KMS-11 (cell line): Measurements from ENCODE around the gene COL15A1.

ENCODE experiments used
- H2AFZ ChIP-seq: fragments of 200-600 bp; sonication (generic); 2 replicates; pipeline ENCODE4 v1.6.1; 2016; ENCODE audit warnings: antibody characterized with exemption, mixed run types, low read depth
- H3K27ac ChIP-seq: fragments of 200-600 bp; sonication (generic); 2 replicates; pipeline ENCODE4 v1.6.1; 2016; ENCODE audit warnings: mild to moderate bottlenecking, mixed run types
- H3K27me3 ChIP-seq: fragments of 200-600 bp; sonication (generic); 2 replicates; pipeline ENCODE4 v1.6.1; 2017; ENCODE audit warnings: mild to moderate bottlenecking, low read depth, mixed run types, moderate library complexity; ENCODE audit not compliant: insufficient read depth
- H3K36me3 ChIP-seq: fragments of 200-600 bp; sonication (generic); 2 replicates; pipeline ENCODE4 v1.6.1; 2017; ENCODE audit warnings: mild to moderate bottlenecking, mixed run types; ENCODE audit not compliant: insufficient read depth
- H3K4me1 ChIP-seq: fragments of 200-600 bp; sonication (generic); 2 replicates; pipeline ENCODE4 v1.6.1; 2016; ENCODE audit warnings: mild to moderate bottlenecking, low read depth, mixed run types; ENCODE audit not compliant: poor library complexity, severe bottlenecking
- H3K4me2 ChIP-seq: fragments of 200-600 bp; sonication (generic); 2 replicates; pipeline ENCODE4 v1.7.0; 2016; ENCODE audit warnings: mild to moderate bottlenecking, mixed run types
- H3K4me3 ChIP-seq: fragments of 200-600 bp; sonication (generic); IDR thresholded peaks from 2 replicates; pipeline ENCODE4 v1.6.1; 2017; ENCODE audit warnings: low read depth, low read length, mixed read lengths; ENCODE audit not compliant: insufficient read depth
- H3K79me2 ChIP-seq: fragments of 200-600 bp; sonication (generic); 2 replicates; pipeline ENCODE4 v1.6.1; 2016; ENCODE audit warnings: low read depth, mixed run types; ENCODE audit not compliant: insufficient read depth
- H3K9ac ChIP-seq: fragments of 200-600 bp; sonication (generic); 2 replicates; pipeline ENCODE4 v1.6.1; 2016; ENCODE audit warnings: mild to moderate bottlenecking, mixed run types
- H4K20me1 ChIP-seq: fragments of 200-600 bp; sonication (generic); 2 replicates; pipeline ENCODE4 v1.6.1; 2016; ENCODE audit warnings: mild to moderate bottlenecking, mixed run types; ENCODE audit not compliant: insufficient read depth
- TF ChIP-seq, protein P1 (sequence below): fragments of 200-600 bp; sonication (generic); conservative IDR thresholded peaks from 2 replicates; pipeline ENCODE4 v1.6.1; 2017; ENCODE audit warnings: low read depth, mild to moderate bottlenecking, antibody characterized with exemption, low read length, moderate library complexity, mixed read lengths

The COL15A1 gene

DNA sequence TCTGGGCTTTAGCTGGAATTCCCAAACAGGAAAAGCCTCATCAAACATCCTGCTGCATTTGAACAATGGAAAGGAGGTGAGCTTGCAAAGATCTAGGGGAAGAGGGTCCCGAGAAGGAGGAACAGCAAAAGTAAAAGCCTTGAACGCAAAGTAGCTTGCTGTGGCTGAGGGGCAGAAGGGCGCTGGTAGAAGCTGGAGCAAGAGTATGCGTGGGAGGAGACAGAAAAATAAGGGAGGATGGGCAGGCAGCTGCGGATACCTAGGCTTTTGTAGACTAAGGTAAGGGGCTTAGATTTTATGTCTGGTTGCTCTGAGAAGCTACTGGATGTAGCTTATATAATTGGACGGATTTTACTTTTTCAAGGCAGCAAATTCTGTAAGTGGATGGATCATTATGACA lies 139.3 kb downstream of the COL15A1 start:
- no peak overlapping the region for H3K27ac ChIP-seq
- H3K4me3 ChIP-seq, result no peak overlapping the region
- H3K4me1 ChIP-seq, result no peaks in the 10 kb centered on the region
- H3K4me2 ChIP-seq, result no peak overlapping the region
- H2AFZ ChIP-seq, result no peak overlapping the region
- TF ChIP-seq, protein P1, sequence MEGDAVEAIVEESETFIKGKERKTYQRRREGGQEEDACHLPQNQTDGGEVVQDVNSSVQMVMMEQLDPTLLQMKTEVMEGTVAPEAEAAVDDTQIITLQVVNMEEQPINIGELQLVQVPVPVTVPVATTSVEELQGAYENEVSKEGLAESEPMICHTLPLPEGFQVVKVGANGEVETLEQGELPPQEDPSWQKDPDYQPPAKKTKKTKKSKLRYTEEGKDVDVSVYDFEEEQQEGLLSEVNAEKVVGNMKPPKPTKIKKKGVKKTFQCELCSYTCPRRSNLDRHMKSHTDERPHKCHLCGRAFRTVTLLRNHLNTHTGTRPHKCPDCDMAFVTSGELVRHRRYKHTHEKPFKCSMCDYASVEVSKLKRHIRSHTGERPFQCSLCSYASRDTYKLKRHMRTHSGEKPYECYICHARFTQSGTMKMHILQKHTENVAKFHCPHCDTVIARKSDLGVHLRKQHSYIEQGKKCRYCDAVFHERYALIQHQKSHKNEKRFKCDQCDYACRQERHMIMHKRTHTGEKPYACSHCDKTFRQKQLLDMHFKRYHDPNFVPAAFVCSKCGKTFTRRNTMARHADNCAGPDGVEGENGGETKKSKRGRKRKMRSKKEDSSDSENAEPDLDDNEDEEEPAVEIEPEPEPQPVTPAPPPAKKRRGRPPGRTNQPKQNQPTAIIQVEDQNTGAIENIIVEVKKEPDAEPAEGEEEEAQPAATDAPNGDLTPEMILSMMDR, result no peak
- H3K79me2 ChIP-seq, result no peaks in the 10 kb centered on the region
- H3K9ac ChIP-seq, result no peak overlapping the region
- H3K27me3 ChIP-seq, result no peaks in the 10 kb centered on the region
- H3K36me3 ChIP-seq, result no peaks in the 10 kb centered on the region
- H4K20me1 ChIP-seq, result no peaks in the 10 kb centered on the region

DNA sequence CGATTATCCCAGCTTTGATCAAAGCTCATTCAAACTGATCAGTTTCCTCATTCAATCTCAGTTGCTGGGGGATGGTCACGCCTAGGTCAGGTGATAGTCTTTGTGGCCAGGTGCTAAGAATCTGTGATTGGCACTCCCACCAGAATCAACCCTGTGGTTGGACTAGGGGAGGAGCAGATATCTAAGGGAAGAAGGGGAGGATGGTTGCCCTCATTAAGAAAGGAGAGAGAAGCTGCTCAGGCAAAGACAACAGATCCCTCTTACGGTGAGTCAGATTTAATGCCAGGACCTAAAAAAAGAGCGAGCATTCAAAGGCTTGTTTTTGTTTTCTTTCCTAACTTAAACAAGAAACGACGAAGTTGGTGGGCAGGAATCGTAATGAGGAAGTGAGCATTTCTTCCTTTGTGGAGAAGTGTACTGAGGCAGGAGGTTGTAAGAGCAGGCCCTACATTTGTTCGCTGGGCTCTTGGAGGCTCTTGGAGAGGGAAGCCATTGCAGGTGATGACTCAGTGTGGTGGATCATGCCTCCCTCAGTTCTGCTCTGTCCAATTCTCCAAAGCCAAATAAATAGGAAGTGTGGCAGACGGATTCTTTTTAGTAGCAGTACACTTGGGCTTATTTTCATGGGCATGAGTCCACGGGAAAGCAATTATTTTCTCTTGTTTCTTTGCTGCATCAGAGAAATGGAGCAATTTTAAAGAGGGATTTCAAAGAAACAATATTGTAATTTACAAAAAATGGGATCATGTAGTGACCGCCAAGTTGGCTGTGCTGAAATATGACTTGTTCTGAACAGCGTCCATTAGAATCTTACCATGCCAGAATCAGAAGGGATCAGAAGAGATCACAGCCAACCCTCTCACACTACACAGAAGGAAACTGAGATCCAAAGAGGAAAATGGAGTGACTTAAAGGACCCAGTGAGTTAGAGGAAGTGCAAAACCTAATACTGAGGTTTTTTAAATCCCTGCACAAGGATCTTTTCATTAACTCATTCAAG lies 142.5 kb downstream of the COL15A1 start:
- no peaks in the 10 kb centered on the region for H3K4me1 ChIP-seq
- no peak overlapping the region for H3K4me3 ChIP-seq
- no peaks in the 10 kb centered on the region for H3K79me2 ChIP-seq
- H3K9ac ChIP-seq, result no peak overlapping the region
- H3K36me3 ChIP-seq, result no peaks in the 10 kb centered on the region
- H4K20me1 ChIP-seq, result no peaks in the 10 kb centered on the region
- H3K27me3 ChIP-seq, result no peaks in the 10 kb centered on the region
- H3K27ac ChIP-seq, result no peak overlapping the region
- TF ChIP-seq, protein P1, result no peak
- no peak overlapping the region for H2AFZ ChIP-seq
- no peak overlapping the region for H3K4me2 ChIP-seq

DNA sequence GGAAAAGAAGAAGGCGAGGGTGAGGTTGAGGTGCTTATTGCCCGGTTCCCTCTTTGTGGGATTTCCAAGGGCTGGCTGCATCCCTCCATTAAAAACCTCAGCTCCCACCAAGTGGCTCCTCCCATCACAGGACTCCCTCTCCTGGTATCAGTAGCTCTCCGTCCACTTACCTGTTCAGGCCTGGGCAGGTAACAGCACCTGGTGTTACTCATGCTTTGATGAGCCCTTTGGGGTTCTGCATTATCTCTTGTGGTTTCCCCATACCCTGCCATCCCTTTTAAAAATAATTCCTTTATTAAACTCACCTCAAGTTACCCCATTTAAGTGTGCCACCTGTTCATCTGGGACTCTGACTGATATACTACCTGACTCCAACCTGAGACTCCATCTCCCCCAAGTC lies 143.8 kb downstream of the COL15A1 start:
- Histone ChIP-seq H3K4me1 (no peaks in the 10 kb centered on the region), H4K20me1 (no peaks in the 10 kb centered on the region), H3K27ac (no peak overlapping the region), H3K4me2 (no peak overlapping the region), H3K79me2 (no peaks in the 10 kb centered on the region), H3K36me3 (no peaks in the 10 kb centered on the region), H3K4me3 (no peak overlapping the region), H3K9ac (no peak overlapping the region), H3K27me3 (no peaks in the 10 kb centered on the region), H2AFZ (no peak overlapping the region)
- TF ChIP-seq, protein P1, result no peak

DNA sequence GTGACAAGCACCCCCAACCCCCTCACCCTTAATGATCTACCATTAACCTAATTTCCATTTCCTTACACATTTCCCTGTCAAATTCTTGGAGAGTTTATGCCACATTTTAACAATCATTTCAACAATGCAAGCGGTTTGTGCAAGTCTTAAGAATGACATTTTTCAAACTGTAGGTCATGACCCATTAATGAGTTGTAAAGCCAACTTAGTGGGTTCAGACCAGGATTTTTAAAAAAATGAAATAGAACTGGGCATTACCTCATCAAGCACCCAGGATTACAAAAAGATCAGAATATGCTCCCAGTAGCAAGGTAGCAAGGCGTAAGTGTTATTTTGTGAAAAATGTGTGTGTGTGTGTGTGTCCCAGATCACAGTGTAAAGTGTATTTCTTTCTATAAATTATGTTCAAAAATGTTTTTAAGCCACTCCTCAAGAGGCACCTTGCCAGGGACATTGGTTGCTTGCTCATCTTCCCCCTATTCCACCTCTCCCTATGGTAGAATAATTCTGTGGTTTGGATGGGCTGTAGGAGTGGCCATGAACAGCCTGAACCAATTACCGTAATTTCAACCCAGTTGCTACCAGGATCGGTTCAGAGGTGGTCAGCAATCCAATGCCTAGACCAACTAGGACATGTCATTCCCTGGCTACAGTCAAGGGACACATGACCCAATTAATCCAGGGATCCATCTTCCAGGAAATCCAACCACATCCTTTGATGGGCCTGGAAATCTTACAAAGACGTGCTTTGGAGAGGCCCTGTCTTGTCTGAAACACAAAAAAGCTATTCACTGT lies 146.8 kb downstream of the COL15A1 start:
- Histone ChIP-seq H3K36me3 (no peaks in the 10 kb centered on the region), H3K9ac (no peak overlapping the region)
- TF ChIP-seq, protein P1, result no peak

More for the DNA sequence above, 146.8 kb downstream of the COL15A1 start:
- H3K4me1 ChIP-seq, result no peaks in the 10 kb centered on the region
- no peaks in the 10 kb centered on the region for H4K20me1 ChIP-seq
- no peaks in the 10 kb centered on the region for H3K27me3 ChIP-seq
- no peak overlapping the region for H3K4me3 ChIP-seq
- H2AFZ ChIP-seq, result no peak overlapping the region
- no peak overlapping the region for H3K27ac ChIP-seq
- H3K79me2 ChIP-seq, result no peaks in the 10 kb centered on the region
- H3K4me2 ChIP-seq, result no peak overlapping the region
